GM23338 (cell line): Measurements from ENCODE around the gene GPR83.

Source experiments
- CREB1 ChIP-seq: fragments of 250-450 bp; sonication (Bioruptor Pico); IDR thresholded peaks from 2 replicates; pipeline ENCODE4 v1.5.0; 2020; ENCODE audit warnings: low read depth, mild to moderate bottlenecking, moderate library complexity
- CTCF ChIP-seq, 2 experiments: fragments of 200-600 bp in 1 of 2; sonication (generic) in 1 of 2; conservative IDR thresholded peaks; 2 replicates each; pipeline versions ENCODE4 v1.5.1 to v1.6.1; 2016 to 2017; ENCODE audit warnings: antibody characterized with exemption in 2 of 2, low read depth in 2 of 2, mild to moderate bottlenecking in 2 of 2, moderate library complexity in 1 of 2
- ETS1 ChIP-seq: IDR thresholded peaks from 2 replicates; pipeline ENCODE4 v1.6.1; 2016; ENCODE audit warnings: antibody characterized with exemption
- EZH2 ChIP-seq: fragments of 200-600 bp; sonication (generic); IDR thresholded peaks from one replicate; pipeline ENCODE4 v1.8.0; 2017; ENCODE audit warnings: antibody characterized with exemption, mild to moderate bottlenecking, low read depth; ENCODE audit not compliant: unreplicated experiment
- EZH2phosphoT487 ChIP-seq: fragments of 200-600 bp; sonication (generic); IDR thresholded peaks from one replicate; pipeline ENCODE4 v1.8.1; 2018; ENCODE audit warnings: antibody characterized with exemption; ENCODE audit not compliant: unreplicated experiment
- JUNB ChIP-seq: IDR thresholded peaks from one replicate; pipeline ENCODE4 v1.6.1; 2016; ENCODE audit warnings: antibody characterized with exemption; ENCODE audit not compliant: unreplicated experiment
- NANOG ChIP-seq: IDR thresholded peaks from 2 replicates; pipeline ENCODE4 v1.6.1; 2016; ENCODE audit warnings: antibody characterized with exemption, borderline replicate concordance
- POLR2AphosphoS5 ChIP-seq: IDR thresholded peaks from 2 replicates; pipeline ENCODE4 v1.6.1; 2016; ENCODE audit warnings: antibody characterized with exemption, low read depth
- REST ChIP-seq: IDR thresholded peaks from one replicate; pipeline ENCODE4 v1.6.1; 2018; ENCODE audit warnings: antibody characterized with exemption; ENCODE audit not compliant: unreplicated experiment
- STAT1 ChIP-seq: IDR thresholded peaks from one replicate; pipeline ENCODE4 v1.6.1; 2016; ENCODE audit warnings: antibody characterized with exemption; ENCODE audit not compliant: unreplicated experiment
- ZNF114 ChIP-seq: fragments of 250-450 bp; sonication (Bioruptor Pico); IDR thresholded peaks from 2 replicates; pipeline ENCODE4 v1.5.0; 2020; ENCODE audit warnings: mild to moderate bottlenecking, moderate library complexity
- ZNF331 ChIP-seq: fragments of 250-450 bp; sonication (Bioruptor Pico); IDR thresholded peaks from 2 replicates; pipeline ENCODE4 v1.5.0; 2020; ENCODE audit warnings: low read depth, mild to moderate bottlenecking, moderate library complexity

DNA sequence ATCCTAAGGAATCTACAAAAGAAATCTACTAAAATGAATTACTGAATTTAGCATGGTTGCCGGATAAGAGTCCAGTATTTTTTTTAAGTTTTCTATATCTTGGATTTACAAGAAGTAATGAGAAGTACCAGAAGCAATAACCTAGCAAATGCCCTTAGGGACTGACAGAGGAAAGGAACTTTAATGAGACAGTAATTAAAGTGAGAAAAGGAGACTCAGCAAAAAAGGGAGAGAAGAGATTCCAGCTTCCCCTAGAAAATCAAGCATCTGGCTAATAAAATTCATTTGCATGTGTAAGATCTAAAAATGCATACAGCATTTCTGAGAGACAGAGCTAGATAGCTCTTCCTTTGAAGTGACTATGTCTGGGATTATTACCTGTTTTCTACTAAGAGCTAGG lies 57.7 kb downstream of the GPR83 start:
- TF ChIP-seq EZH2phosphoT487 (no peak), POLR2AphosphoS5 (no peak), CTCF (conservative IDR thresholded peaks at IDR 0.05; ENCODE audit: low read depth in 2 of 2) (no peak), REST (no peak), CREB1 (CRISPR knock-in tag) (no peak), EZH2 (no peak), ETS1 (no peak), ZNF114 (no peak), JUNB (no peak), ZNF331 (CRISPR knock-in tag) (no peak), STAT1 (no peak), NANOG (no peak)
